ENCODE data around the gene DNAJC30.

GRCh38 chr7:73680501-73680900 lies 2.8 kb downstream of the DNAJC30 start:
- TF ChIP-seq CTCF (IDR thresholded peaks at IDR 0.05) (no peak), EZH2 (IDR thresholded peaks at IDR 0.05; ENCODE audit: borderline replicate concordance, insufficient read depth, low read depth, low read length, poor library complexity, severe bottlenecking) (no peak)
